KG1 (cell line): ENCODE measurements around the gene CCS.
"Not testable (repeated sequence)": the region's sequence is repeated elsewhere in the genome, so short reads cannot be mapped to it uniquely, and the experiment has no call there.

Experiments used
- DNase-seq: peaks from one replicate; lab custom pipeline; 2025; lab: John Stamatoyannopoulos, UW

The CCS gene

DNA sequence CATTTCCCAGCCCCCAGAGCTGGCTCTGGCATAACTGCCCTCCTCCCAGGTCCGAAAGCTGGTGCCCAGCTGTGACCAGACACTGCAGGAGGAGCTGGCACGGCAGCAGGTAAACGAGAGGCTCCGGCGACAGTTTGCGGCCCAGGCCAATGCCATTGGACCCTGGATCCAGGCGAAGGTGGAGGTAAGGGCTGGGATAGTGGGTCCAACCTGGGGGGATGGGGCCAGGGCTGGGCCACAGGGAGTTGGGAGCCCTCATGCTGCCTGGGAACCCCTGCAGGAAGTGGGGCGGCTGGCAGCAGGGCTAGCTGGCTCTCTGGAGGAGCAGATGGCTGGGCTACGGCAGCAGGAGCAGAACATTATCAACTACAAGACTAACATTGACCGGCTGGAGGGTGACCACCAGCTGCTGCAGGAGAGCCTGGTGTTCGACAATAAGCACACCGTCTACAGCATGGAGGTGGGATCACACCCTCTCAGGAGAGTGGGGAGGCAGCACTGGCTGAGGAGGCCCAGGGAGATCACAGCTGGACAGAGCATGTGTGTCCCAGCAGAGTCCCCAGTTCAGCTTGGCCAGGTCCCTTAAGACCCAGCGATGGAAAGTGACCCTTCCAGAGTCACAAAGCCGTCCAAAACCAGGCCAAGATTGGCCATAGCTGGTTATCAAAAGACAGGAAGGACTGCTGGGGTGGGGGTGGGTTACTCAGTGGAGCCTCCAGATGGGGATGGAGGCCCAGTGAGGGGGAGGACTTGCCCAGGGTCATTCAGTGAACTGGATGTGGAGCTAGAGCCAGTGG lies 31.6 kb upstream of the CCS start:
- no peak for DNase-seq

DNA sequence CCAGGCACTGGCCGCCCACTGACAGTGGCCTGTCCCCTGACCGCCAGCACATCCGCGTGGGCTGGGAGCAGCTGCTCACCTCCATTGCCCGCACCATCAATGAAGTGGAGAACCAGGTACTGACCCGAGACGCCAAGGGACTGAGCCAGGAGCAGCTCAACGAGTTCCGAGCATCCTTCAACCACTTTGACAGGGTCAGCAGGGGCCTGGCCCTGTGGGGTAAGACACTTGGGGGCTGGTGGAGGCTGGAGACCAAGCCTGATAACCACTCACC lies 31.1 kb upstream of the CCS start:
- no peak for DNase-seq

- no peak for DNase-seq
Measured at GRCh38 chr11:66562275-66562674, 30.7 kb upstream of the CCS start.

GRCh38 chr11:66562907-66563583 lies 29.9 kb upstream of the CCS start:
- DNase-seq, result no peak

- DNase-seq, result no peak
Measured at GRCh38 chr11:66563832-66564231, 29.2 kb upstream of the CCS start.

GRCh38 chr11:66564538-66564937 lies 28.4 kb upstream of the CCS start:
- DNase-seq, result no peak

- no peak for DNase-seq
Measured at GRCh38 chr11:66564984-66565383, 28.0 kb upstream of the CCS start.

- no peak for DNase-seq
Measured at GRCh38 chr11:66566221-66566620, 26.8 kb upstream of the CCS start.

GRCh38 chr11:66567787-66568123 lies 25.2 kb upstream of the CCS start:
- DNase-seq, result no peak

GRCh38 chr11:66568124-66568916 lies 24.7 kb upstream of the CCS start, which contains the start of gene CTSF:
Gene CTSF, minus strand, starts transcription at chr11:66568606. Its CDS starts 120 bp downstream, at chr11:66568486.
- DNase-seq, result peak; percentile 22

- no peak for DNase-seq
Measured at GRCh38 chr11:66569076-66569475, 23.9 kb upstream of the CCS start.

GRCh38 chr11:66570079-66570849 lies 22.7 kb upstream of the CCS start:
- no peak for DNase-seq

DNA sequence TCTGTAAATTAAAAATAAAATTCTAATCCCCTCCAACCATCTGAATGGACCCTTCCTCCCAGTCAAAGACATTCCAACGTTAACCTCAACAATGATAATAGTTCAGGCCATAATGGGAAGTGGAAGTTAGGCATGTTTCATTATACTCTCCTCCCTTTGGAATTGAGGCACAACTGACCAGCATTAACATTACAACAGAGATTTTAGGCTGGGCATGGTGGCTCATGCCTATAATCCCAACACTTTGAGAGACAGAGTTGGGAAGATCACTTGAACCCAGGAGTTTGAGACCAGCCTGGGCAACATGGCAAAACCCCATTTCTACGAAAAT lies 22.2 kb upstream of the CCS start:
- DNase-seq, result no peak

- peak; percentile 24 for DNase-seq
Measured at GRCh38 chr11:66579017-66579606, 13.9 kb upstream of the CCS start.

- no peak for DNase-seq
Measured at GRCh38 chr11:66580803-66581202, 12.2 kb upstream of the CCS start.

DNA sequence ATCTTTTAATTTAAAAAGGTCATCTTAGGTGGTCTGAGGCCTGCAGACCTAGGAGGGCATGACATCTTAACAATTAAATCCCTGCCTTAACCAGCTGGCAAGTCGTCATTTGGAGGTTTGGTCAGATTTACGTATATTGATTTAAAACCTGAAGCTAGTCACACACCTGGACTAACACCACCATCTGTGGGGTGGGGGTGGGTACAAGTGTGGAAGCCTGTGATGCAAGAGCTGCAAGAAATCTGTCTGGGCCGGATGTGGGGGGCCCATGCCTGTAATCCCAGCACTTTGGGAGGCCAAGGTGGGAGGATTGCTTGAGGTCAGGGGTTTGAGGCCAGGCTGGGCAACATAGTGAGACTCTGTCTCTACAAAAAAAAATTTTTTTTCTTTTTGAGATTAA lies 11.7 kb upstream of the CCS start:
- no peak for DNase-seq

DNA sequence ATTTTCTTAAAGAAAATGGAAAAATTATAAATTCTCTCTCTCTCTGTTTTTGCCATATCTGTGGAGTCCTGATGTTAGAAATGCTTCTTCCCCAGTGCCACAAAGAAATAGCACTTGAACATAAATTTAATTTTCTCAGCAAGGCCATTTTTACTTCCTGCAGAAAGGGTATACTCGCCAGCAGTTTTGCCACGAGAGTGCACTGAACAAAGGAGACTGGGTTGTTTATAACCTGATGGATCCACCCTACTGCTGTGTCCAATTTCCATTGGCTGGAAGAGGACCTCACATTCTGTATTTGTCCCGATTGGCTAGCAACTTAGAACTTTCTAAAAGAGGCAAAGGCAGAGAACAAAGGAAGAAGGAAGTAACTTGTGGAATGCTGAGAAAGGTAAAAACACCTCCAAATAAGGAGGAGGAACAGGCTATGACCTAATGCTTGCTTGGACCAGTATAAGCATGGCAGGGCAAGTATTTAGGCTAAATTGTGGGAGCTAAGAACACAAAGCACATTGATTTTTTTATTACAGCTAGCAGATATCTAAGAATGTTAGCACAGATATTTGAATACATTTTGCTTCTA lies 10.3 kb upstream of the CCS start:
- not testable (repeated sequence) for DNase-seq

DNA sequence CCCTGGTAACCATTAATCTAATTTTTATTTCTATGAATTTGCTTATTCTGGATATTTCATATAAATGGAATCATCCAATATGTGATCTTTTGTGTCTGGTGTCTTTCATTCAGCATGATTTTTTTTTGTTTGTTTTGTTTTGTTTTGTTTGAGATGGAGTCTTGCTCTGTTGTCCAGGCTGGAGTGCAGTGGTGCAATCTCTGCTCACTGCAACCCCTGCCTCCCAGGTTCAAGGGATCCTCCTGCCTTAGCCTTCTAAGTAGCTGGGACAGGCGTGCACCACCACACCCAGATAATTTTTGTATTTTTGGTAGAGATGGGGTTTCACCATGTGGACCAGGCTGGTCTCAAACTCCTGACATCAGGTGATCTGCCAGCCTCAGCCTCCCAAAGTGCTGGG lies 7.5 kb upstream of the CCS start:
- not testable (repeated sequence) for DNase-seq

DNA sequence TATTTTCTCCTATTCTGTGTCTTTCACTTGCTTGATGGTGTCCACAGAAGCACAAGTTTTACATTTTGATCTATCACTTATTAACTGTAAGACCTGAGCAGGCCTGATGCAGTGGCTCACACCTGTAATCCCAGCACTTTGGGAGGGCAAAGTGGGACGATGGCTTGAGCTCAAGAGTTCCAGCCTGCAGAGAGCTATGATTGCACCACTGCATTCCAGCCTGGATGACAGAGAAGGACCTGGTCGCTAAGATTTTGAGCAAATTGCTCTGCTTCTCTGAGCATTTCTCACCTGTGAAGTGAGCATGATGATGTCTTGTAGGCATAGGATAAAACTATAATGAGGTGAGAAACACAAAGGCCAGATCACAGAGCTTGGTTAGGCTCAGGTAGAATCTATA lies 6.8 kb upstream of the CCS start:
- no peak for DNase-seq

- DNase-seq, result not testable (repeated sequence)
Measured at GRCh38 chr11:66589315-66589714, 3.7 kb upstream of the CCS start.

- no peak for DNase-seq
Measured at GRCh38 chr11:66589996-66590675, 2.8 kb upstream of the CCS start.
